ENCODE data around the gene RANBP3. TPM values are rescaled to one million over a fixed set of nuclear protein-coding genes. Genes with fewer than 3 reads are reported as not detected.
"Not testable (repeated sequence)": the region's sequence is repeated elsewhere in the genome, so short reads cannot be mapped to it uniquely, and the experiment has no call there.

The RANBP3 gene
- 52.2 TPM for polyA plus RNA-seq (2013, experiment 1 of 2; ENCODE audit: insufficient read length)
- 36.8 TPM for polyA plus RNA-seq (2013, experiment 2 of 2; ENCODE audit: insufficient read length)

- DNase-seq = peak; percentile 98
Observed at GRCh38 chr19:5977785-5978605, at the start of gene RANBP3. TSS of gene RANBP3 (minus strand) at chr19:5978140. CDS start at chr19:5978082, 58 bp downstream.

- DNase-seq = no peak
Observed at GRCh38 chr19:6026390-6027227, 48.7 kb upstream of the RANBP3 start.

GRCh38 chr19:6024756-6025155 is 46.8 kb upstream of the RANBP3 start:
- DNase-seq = not testable (repeated sequence)

GRCh38 chr19:6023936-6024335 is 46.0 kb upstream of the RANBP3 start:
- no peak for DNase-seq

- peak; percentile 75 for DNase-seq
Observed at GRCh38 chr19:6023085-6023682, 45.2 kb upstream of the RANBP3 start.

- no peak for DNase-seq
Observed at GRCh38 chr19:6022570-6023064, 44.7 kb upstream of the RANBP3 start.

- DNase-seq = peak; percentile 75
Observed at GRCh38 chr19:6021878-6022569, 44.1 kb upstream of the RANBP3 start.

- no peak for DNase-seq
Observed at GRCh38 chr19:6020972-6021805, 43.2 kb upstream of the RANBP3 start.

GRCh38 chr19:6020166-6020882 is 42.4 kb upstream of the RANBP3 start:
- no peak for DNase-seq

- DNase-seq = no peak
Observed at GRCh38 chr19:6018786-6019185, 40.8 kb upstream of the RANBP3 start.

- DNase-seq = no peak
Observed at GRCh38 chr19:6017576-6017975, 39.6 kb upstream of the RANBP3 start.

- no peak for DNase-seq
Observed at GRCh38 chr19:6015841-6016545, 38.1 kb upstream of the RANBP3 start.

GRCh38 chr19:6014551-6015135 is 36.7 kb upstream of the RANBP3 start:
- DNase-seq = no peak

GRCh38 chr19:6012426-6013170 is 34.7 kb upstream of the RANBP3 start:
- no peak for DNase-seq

- no peak for DNase-seq
Observed at GRCh38 chr19:6011794-6012193, 33.9 kb upstream of the RANBP3 start.

- no peak for DNase-seq
Observed at GRCh38 chr19:6011206-6011605, 33.3 kb upstream of the RANBP3 start.

- no peak for DNase-seq
Observed at GRCh38 chr19:6010107-6010506, 32.2 kb upstream of the RANBP3 start.

GRCh38 chr19:6007866-6008265 is 29.9 kb upstream of the RANBP3 start:
- DNase-seq = no peak

GRCh38 chr19:6006896-6007295 is 29.0 kb upstream of the RANBP3 start:
- no peak for DNase-seq

Data from fibroblast of skin of back (primary cell).